Thoracic aorta endothelial cell (primary cell): ENCODE results near the gene CFAP221. TPM values are rescaled to one million over a fixed set of nuclear protein-coding genes. Genes with fewer than 3 reads are reported as not detected.

ENCODE experiments used
- total RNA-seq: library from RNA; depleted of rRNA; stranded (reverse); fragments of >200 nt; gene quantifications from 2 replicates; pipeline ENCODE4 v1.2.3, GENCODE V29; 2012

Gene CFAP221
- total RNA-seq = 0.27 TPM in 1 of 2 replicates, not detected in the other

GRCh38 chr2:119544075-119544938, at the start of gene CFAP221:
Gene CFAP221, plus strand, starts transcription at chr2:119544449. Its CDS starts 1,683 bp downstream, at chr2:119546132.

DNA sequence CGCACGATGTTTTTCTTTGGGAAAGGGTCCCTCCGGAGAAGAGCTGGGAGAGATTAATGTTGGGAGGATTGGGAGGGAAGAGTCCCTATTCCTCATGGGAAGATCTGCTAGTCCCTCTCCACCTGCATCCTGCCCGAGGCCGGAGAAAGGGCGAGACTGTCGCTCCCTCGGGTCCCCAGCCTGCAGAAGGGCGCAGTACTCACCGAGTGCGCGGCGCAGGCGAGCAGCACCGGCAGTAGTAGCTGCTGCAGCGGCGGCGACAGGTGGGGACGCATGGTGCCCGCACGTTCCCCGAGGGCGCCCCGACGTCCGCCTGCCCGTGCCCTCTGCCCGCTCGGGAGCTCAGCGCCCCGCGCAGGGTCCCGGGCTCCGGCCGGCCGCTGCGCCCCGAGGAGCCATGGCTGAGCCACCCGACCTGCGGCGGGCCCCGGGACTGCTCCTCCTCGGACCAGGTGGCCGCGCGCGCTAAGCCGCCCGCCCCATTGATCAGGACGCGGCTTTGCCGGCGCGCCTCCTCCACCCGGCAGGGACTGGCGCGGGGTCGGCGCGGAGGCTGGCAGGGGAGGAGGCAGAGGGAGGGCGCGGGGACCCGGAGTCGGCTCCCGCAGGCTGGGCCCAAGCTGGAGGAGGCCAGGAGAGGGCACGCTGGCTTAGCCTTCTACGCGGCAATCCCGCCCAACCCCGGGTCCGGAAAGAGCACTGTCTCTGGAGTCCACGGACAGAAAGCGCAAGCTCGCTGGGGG, 20.1 kb upstream of the CFAP221 start, which contains the start of gene SCTR:
Gene SCTR, minus strand, starts transcription at position 532 of the 743 bp plus-strand sequence. Its CDS starts 257 bp downstream, at position 275.

Other genes with a start within 250 kb of the CFAP221 start
- gene C2orf76, start 177.6 kb upstream of the CFAP221 start, total RNA-seq = 11.3 and 14.1 TPM in 2 replicates
- gene DBI, start 177.5 kb upstream of the CFAP221 start, total RNA-seq = 96.1 and 124 TPM in 2 replicates
- gene TMEM37, start 112.6 kb upstream of the CFAP221 start, total RNA-seq = 1.1 and 2.4 TPM in 2 replicates
- gene SCTR, start 20.0 kb upstream of the CFAP221 start, total RNA-seq = not detected in 2 replicates
- gene TMEM177, start 134.8 kb downstream of the CFAP221 start, total RNA-seq = 7.2 and 11.6 TPM in 2 replicates
- 26.6 and 41.1 TPM in 2 replicates for gene PTPN4, start 215.5 kb downstream of the CFAP221 start, total RNA-seq